Stimulated activated CD4-positive, alpha-beta T cell treated with anti-CD3 and anti-CD28 coated beads, Interleukin-4, amount 100 ng/mL, for 4 hours (primary cell): ENCODE measurements around the gene LRBA.

ENCODE experiments used
- DNase-seq, 2 experiments: peaks; one replicate each; pipeline ENCODE4 v3.0.0-alpha.2; 2020

LRBA gene

GRCh38 chr4:150256841-150257730 lies 758.0 kb downstream of the LRBA start:
- no peak for DNase-seq

- DNase-seq = no peak
Observed at GRCh38 chr4:150256225-150256620, 758.9 kb downstream of the LRBA start.

GRCh38 chr4:150255610-150256224 lies 759.4 kb downstream of the LRBA start:
- DNase-seq = no peak

- DNase-seq = no peak
Observed at GRCh38 chr4:150253965-150254630, 761.0 kb downstream of the LRBA start.

GRCh38 chr4:150253416-150253815 lies 761.7 kb downstream of the LRBA start:
- DNase-seq = no peak

- no peak for DNase-seq
Observed at GRCh38 chr4:150252741-150253140, 762.3 kb downstream of the LRBA start.

- DNase-seq = no peak
Observed at GRCh38 chr4:150252306-150252705, 762.8 kb downstream of the LRBA start.

DNA sequence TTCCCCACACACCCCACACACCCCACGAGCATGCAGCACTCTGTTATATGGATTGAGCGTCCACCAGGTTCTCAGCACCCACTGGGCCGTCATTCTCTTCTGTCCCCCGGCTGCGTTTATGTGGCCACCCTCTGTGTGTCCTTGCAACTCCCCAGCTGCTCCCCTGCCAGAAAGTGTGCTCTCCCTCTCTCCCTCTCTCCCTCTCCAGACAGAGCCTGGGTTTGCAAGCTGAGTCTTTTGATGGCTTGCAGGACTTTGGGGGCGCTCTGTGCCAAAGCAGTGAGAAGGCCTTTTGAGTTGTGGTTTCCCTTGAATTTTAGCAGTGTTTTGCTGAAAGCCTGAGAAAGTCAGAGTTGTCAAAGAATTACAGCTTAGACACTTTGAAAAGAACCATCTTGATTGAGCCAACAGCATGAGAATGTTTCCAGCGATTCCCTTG lies 763.3 kb downstream of the LRBA start:
- DNase-seq = no peak

DNA sequence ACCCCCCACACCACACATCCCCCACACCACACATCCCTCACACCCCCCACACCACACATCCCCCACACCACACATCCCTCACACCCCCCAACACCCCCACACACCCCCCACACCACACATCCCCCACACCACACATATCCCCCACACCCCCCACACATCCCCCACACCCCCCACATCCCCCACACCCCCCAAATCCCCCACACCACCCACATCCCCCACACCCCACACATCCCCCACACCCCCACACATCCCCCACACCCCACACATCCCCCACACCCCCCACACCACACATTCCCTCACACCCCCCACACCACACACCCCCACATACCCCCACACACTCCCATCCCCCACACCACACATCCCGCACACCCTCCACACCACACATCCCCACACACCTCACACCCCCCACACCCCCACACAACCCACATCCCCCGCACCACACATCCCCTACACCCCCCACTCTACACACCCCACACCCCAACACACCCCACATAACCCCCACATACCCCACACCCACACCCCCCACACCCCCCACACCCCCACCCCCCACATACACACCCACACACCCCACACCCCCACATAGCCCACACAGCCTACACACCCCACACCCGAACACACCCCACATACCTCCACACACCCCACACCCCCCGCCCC lies 764.0 kb downstream of the LRBA start:
- no peak for DNase-seq

DNA sequence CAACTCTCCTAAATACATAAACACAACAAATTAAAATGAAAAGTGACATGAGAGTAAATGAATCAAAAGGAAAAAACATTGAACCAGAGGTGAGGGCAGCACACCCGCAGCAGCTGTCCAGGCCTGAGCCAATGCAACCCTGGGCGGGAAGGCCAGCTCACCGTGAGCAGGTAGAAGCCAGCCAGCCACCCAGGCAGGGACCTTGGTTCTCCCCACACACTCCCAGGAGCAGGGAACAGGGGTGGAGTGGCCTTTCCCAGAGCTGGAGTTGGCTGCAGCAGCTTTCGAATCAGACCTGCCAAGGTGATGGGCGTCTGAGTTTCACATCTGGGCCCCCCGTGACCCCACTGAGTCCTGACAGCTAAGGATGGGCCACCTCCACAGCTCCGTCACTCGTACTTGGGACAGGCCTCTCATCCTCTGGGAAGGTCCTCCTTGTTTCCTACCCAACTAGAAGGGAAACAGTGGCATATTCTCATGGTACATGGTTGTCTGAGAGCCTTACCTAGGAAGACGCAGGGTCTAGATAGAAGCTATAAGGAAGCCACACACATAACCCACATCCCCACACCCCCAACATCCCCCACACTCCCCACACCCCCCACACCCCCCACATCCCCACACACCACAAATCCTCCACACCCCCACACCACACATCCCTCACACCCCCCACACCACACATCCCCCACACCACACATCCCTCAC lies 764.6 kb downstream of the LRBA start:
- DNase-seq = no peak

DNA sequence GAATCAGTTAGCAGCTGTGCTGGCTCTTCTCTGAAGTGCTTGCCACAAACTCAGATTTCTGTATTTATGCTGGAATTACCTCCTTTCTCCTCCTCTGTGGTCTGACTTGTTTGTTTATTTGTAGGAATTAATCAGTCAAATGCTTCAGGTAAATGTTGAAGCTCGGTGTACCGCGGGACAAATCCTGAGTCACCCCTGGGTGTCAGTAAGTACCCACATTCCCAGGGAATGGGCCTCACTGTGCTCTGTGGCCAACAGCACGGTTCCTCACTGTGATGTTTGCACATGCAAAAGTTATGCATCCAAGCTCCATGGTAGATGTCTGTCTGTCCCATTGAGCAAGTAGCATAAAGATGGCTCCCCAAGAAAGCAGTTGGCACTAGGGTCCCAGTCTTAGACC lies 766.9 kb downstream of the LRBA start:
- no peak for DNase-seq

GRCh38 chr4:150247184-150247583 lies 767.9 kb downstream of the LRBA start:
- DNase-seq = no peak

DNA sequence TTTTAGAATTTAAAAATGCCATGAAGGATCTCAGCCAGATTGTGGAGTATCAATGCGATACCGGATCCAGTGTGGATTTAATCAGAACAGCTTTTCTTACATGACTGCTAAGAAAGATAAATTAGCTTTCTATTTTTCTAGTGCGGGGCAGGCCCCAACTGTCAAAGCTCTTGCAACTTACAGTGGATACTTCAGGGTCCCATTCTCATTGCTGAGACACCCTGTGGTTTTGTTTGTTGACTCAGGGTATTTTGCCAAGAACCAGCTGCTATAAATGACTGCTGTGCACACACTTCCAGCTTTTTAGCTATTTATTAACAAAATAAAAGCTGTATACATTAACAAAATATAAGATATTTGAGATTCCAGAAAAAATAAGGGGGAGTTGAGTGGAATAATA lies 770.5 kb downstream of the LRBA start:
- DNase-seq = no peak

- DNase-seq = no peak
Observed at GRCh38 chr4:150243932-150244331, 771.2 kb downstream of the LRBA start.

DNA sequence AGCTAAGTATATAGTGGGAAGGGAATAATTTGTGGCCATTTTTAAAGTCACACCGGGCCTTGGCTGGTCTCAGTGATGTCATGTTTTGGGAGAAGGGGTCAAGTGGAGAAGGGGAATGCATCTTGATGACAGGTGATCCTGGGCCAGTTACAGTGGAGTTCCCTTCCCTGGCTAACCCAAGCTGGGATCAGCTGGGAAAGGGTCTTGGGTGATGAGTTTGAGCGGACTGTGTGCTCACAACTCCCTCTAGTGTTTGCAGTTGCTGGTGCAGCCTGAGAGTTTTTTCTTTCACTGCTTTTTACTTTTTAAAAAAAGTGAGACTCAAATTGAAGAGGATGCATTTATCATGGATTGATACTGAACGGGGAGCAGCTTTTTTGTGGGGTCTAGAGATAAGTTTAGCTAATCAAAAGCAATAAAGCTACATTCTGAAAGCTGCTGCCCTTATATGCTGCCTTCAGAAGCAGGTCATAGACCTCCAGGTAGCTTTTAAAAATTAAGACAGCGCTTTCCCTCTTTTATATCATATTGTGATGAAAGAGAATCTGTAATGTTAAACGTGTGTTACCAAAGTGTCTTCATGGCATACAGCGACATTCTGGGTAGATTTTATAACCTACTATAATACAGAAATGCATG lies 772.1 kb downstream of the LRBA start:
- DNase-seq = no peak

DNA sequence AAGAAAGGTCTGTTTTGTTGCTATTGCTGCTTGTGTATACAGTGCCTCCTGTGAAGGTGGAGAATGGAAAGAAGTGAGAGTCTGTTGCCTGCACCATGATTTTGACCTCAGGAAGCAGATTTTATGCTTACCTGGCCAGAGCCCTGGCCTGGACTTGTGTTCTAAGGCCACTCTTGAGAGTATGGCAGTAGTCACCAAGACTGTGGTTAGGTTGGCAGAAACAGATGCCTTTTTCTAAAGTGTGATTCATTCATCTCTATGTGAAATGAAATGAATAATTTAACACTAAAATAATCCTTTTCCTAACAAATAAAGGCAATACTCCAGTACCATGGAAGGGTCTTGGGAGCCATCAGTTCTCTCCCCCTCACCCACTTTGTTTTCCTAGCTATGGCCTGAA lies 775.1 kb downstream of the LRBA start:
- no peak for DNase-seq

- no peak for DNase-seq
Observed at GRCh38 chr4:150238591-150238990, 776.5 kb downstream of the LRBA start.

DNA sequence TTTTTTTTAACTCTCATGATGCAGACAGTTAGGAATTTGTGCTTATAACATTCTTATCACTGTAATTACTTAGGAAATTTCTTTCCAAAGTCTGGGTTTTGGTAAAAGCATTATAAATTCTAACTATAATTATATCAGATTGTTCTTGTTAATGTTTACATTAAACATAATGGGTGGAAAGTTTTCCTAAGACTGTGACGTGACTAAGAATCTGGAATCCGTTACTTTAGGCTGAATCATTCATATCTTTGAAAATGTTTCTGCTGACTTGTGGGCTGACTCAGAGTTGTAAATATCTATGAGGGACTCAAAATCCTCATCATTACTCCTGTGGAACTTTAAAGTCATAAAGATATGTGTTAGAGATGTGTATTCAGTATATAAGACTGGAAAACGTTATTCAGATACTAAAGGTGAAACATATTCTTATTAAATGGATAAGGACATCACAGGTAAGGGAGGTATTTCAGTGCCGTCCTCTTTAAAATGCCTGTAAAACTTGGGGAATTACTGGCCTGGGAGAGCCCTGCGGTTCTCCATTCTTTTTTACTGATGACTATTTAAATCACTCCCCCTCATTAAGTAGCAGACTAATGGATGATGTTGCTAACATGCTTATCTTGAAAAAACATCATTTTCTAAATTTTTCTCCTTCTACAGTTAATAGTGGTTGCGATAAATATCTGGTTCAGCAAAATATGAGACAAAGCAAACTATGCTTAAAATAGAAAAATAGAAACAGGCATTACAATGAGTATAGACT lies 777.8 kb downstream of the LRBA start:
- no peak for DNase-seq

DNA sequence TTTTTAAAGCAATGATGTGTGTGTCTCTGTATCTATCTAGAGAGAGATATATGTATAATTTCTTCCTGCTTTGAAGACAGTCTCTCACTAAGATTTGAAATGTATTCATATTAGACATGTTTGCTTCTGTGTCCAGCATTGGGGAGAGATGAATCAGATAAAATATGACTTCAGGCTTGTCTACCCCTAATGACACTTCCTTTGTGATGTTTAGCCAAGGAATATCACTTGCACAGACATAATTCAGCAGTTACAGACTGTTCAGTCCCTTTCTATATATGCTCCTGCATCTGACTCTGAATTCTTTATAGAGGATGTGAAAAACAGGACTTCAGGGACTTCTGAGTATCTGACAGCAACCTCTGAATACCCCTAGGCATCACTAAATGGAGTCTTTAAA lies 778.5 kb downstream of the LRBA start:
- DNase-seq = no peak

GRCh38 chr4:150235808-150236271 lies 779.2 kb downstream of the LRBA start:
- no peak for DNase-seq

DNA sequence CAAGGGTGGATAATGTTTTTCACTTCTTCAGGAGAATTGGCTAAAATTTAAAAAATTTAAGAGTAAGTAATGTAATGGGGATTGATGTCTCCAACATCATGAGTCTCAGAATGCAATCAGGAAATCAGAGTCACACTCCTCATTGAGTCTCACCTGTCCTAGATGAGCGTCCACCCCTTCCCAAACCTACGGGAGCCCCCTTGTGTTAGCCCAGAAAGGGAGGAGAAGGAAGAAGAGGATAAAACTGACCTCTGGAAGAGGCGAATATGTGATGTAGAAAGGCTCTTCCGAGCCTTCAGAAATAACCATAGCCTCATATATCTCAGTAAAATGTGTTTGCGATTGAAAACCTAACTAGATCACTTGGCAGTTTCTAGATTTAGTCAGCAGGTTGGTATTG lies 779.8 kb downstream of the LRBA start:
- no peak for DNase-seq
